Measurements from ENCODE around the gene USP36.

DNA sequence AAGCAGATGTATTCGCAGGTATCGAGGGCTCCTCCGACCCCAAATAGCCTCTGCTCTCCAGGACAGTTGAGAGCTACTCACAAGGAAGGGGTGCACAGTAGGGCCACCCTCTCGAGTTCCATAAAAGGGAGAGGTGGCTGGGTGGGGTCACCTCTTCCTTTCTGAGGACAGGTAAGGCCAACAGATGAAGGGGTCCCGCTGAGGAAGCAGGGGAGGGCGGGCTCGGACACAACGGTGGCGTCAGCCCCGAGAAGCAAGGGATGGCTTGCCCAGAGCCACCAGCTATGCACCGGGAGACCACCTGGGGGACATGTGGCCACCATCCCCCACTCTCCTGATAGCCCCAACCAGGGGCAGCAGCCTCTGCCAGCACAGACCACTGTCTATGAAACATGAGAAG is 43.4 kb downstream of the USP36 start:
- TF ChIP-seq, protein P1, sequence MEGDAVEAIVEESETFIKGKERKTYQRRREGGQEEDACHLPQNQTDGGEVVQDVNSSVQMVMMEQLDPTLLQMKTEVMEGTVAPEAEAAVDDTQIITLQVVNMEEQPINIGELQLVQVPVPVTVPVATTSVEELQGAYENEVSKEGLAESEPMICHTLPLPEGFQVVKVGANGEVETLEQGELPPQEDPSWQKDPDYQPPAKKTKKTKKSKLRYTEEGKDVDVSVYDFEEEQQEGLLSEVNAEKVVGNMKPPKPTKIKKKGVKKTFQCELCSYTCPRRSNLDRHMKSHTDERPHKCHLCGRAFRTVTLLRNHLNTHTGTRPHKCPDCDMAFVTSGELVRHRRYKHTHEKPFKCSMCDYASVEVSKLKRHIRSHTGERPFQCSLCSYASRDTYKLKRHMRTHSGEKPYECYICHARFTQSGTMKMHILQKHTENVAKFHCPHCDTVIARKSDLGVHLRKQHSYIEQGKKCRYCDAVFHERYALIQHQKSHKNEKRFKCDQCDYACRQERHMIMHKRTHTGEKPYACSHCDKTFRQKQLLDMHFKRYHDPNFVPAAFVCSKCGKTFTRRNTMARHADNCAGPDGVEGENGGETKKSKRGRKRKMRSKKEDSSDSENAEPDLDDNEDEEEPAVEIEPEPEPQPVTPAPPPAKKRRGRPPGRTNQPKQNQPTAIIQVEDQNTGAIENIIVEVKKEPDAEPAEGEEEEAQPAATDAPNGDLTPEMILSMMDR (IDR thresholded peaks at IDR 0.05) = no peak
- TF ChIP-seq POLR2A (IDR thresholded peaks at IDR 0.05) = no peak

Data from vagina (tissue), 2 donors.